ENCODE results near the gene ZNF506.
"Not testable (repeated sequence)": the region's sequence is repeated elsewhere in the genome, so short reads cannot be mapped to it uniquely, and the experiment has no call there.

The ZNF506 gene

DNA sequence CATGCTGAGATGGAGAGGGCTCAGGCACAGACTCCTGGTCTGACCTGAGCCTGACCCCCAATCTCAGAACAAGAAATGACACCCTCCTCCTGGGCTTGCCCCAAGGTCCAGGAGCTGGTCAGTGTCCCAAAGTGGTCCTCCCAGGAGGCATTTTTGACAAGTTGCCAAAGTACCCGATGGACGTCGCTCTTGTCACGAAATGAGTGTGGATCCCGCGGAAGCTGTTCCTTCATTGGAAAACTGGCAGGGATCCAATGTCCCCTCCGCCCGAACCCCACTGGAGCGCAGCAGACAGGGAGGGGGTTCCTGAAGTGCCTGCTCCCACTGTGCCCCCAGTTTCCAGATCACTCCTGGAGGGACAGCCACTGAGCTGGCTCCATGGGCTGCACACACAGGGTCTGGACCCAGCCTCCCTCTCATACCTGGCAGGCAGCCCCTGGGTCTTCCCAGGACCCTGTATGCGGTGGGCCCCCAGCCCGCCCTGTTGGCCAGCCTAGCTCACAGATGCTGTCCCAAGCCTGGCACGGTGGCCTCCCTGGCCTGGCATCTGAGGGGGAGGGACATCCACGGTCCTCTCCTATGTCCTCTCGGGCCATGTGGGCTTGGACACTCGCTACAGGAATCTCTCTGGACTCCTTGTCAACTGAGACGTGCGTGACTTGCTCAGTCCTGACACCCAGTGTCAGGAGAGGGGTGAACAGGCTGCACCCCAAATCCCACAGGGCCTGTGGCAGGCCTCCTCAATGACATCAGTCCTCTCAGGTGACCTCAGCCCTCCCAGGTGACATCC, 75.9 kb downstream of the ZNF506 start:
- no peak for DNase-seq (ENCODE audit: low read depth, low spot score)

DNA sequence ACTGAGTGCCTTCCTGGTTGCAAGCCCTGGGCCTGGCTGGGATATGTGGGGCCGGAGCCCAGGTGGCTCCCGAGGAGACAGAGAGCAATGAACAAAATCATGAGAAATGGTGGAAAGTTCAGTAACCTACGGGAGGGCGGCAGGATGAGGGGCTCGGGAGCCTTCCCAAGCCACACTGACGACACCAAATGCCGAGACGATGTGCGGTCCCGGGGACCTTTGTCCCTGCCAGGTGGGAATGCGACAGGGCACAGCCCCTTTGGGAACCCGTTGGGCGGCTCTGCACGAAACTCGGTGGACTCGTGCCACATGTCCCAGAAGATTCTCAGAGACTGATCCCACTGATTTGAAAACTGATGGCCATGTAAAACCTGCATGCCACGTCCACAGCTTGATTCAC, 76.9 kb downstream of the ZNF506 start:
- DNase-seq (ENCODE audit: low read depth, low spot score): no peak

DNA sequence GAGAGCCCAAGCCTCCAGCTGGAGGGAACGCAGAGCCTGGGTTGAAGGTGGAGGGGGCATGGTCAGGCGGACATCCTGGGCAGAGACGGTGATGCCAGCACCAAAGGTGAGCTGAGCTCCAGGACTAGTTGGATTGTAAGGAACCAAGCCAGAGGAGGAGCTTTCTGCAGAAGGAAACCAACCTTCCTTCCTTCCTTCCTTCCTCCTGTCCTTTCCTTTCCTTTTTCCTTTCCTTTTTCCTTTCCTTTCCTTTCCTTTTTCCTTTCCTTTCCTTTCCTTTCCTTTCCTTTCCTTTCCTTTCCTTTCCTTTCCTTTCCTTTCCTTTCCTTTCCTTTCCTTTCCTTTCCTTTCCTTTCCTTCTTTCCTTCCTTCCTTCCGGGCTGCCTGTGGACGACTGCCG, 77.6 kb downstream of the ZNF506 start:
- not testable (repeated sequence) for DNase-seq (ENCODE audit: low read depth, low spot score)

DNA sequence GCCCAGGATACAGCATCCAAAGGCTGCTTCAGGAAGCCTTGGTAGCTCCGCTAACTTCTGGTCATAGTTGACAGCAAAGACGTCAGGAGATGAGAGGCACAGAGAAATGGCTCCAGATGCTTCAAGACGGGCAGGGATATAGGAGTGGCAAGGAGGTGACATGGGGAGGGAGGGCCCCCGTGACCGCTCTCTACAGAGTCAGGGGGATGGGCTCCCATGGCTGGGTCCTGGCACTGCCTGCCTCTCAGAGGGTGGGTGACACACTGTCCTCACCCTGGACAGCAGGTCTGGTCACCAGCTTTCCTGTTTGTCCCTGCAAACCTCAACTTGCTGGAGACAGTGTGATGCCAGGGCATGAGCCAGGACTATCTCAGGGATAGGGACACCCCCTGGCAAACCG, 78.4 kb downstream of the ZNF506 start:
- no peak for DNase-seq (ENCODE audit: low read depth, low spot score)

DNA sequence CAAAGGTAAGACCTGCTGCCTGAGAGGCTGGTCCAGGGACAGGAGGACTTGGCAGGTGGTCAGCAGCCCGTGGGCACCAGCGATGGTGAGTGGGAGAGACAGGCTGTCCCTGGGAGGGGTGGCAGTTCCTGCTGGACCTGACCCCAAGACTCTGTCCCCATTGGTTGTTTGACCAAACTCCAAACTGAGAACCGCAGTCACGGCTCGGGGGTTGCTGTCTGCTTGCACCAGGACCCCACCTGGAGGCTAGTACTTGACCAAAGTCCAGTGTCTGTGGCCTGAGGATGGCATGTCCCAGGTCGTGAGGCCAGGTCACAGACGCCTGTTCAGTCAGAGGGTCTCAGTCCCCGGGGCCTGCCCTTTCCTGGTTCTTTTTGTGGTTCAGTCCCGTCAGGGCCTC, 78.8 kb downstream of the ZNF506 start:
- no peak for DNase-seq (ENCODE audit: low read depth, low spot score)
